H1 (cell line): ENCODE measurements around the gene MECR. TPM values are rescaled to one million over a fixed set of nuclear protein-coding genes. Genes with fewer than 3 reads are reported as not detected.

Experiments used
- CTCF ChIA-PET: fragments of 300-600 bp; sonication (Branson Sonifier 250); formaldehyde crosslinking; loops from one replicate; lab custom pipeline; 2021; ENCODE audit not compliant: partially characterized antibody; lab: Charles Lee
- POLR2A ChIA-PET: fragments of 300-600 bp; sonication (Branson Sonifier 250); formaldehyde crosslinking; loops from one replicate; lab custom pipeline; 2021; ENCODE audit warnings: inconsistent platforms; ENCODE audit not compliant: partially characterized antibody; lab: Charles Lee
- DNase-seq, 2 experiments: peaks; one replicate each; pipeline versions ENCODE4 v3.0.0 to v3.0.0-alpha.2; 2010 to 2022; ENCODE audit warnings: low spot score in 2 of 2, low read depth in 1 of 2, mixed read lengths in 1 of 2
- FAIRE-seq: peaks from 2 replicates; lab custom pipeline; 2011; peaks lifted over from hg19 to GRCh38; lab: Jason Lieb, UNC
- H2AFZ ChIP-seq: 2 replicates; pipeline ENCODE4 v1.8.1; 2012; ENCODE audit warnings: low read length, inconsistent platforms
- H2AK5ac ChIP-seq: 2 replicates; pipeline ENCODE4 v1.6.1; 2013; ENCODE audit warnings: low read depth, low read length
- H2BK120ac ChIP-seq: replicated peaks from 2 replicates; pipeline ENCODE3; 2013; ENCODE audit warnings: low read depth, low read length, inconsistent platforms
- H2BK12ac ChIP-seq: 2 replicates; pipeline ENCODE4 v1.6.1; 2013; ENCODE audit warnings: low read depth, low read length
- H2BK15ac ChIP-seq: 2 replicates; pipeline ENCODE4 v1.6.1; 2013; ENCODE audit warnings: low read length
- H2BK20ac ChIP-seq: 2 replicates; pipeline ENCODE4 v1.6.1; 2013; ENCODE audit warnings: low read length
- H2BK5ac ChIP-seq: 2 replicates; pipeline ENCODE4 v1.6.1; 2013; ENCODE audit warnings: low read depth, low read length
- H3K14ac ChIP-seq: 2 replicates; pipeline ENCODE4 v1.6.1; 2013; ENCODE audit warnings: inconsistent platforms; ENCODE audit not compliant: insufficient read length
- H3K18ac ChIP-seq: 2 replicates; pipeline ENCODE4 v1.6.1; 2013; ENCODE audit warnings: low read length; ENCODE audit errors: extremely low read depth
- H3K23ac ChIP-seq: 2 replicates; pipeline ENCODE4 v1.6.1; 2013; ENCODE audit warnings: inconsistent platforms; ENCODE audit not compliant: insufficient read length
- H3K23me2 ChIP-seq: 2 replicates; pipeline ENCODE4 v1.6.1; 2013; ENCODE audit warnings: low read depth, low read length
- H3K27ac ChIP-seq: 2 replicates; pipeline ENCODE4 v1.6.1; 2011; ENCODE audit warnings: low read depth, low read length, inconsistent platforms
- H3K27me3 ChIP-seq, 4 experiments: replicated peaks in 1 of 4; 1 replicate in 1 of 4; 2 replicates in 3 of 4; pipeline versions ENCODE4 v1.6.1 to v1.8.1; 2011 to 2013; ENCODE audit warnings: low read length in 3 of 4, mild to moderate bottlenecking in 3 of 4, inconsistent platforms in 2 of 4, mixed read lengths in 2 of 4, moderate library complexity in 1 of 4; ENCODE audit not compliant: control insufficient read depth in 3 of 4, insufficient read depth in 3 of 4; ENCODE audit errors: extremely low read depth in 1 of 4
- H3K36me3 ChIP-seq, 4 experiments: 2 replicates each; pipeline versions ENCODE4 v1.6.1 to v1.8.1; 2011 to 2013; ENCODE audit warnings: mild to moderate bottlenecking in 4 of 4, low read length in 3 of 4, moderate library complexity in 2 of 4, control low read depth in 1 of 4, inconsistent platforms in 1 of 4; ENCODE audit not compliant: insufficient read depth in 4 of 4, control insufficient read depth in 2 of 4
- H3K4ac ChIP-seq: replicated peaks from 2 replicates; pipeline ENCODE3; 2013; ENCODE audit warnings: low read length, low read depth, mixed read lengths, inconsistent platforms; ENCODE audit not compliant: insufficient read length
- H3K4me1 ChIP-seq, 4 experiments: replicated peaks in 1 of 4; 1 replicate in 1 of 4; 2 replicates in 3 of 4; pipeline versions ENCODE4 v1.6.1 to v1.8.1; 2011 to 2013; ENCODE audit warnings: low read length in 3 of 4, inconsistent platforms in 2 of 4, mixed read lengths in 1 of 4; ENCODE audit not compliant: insufficient read depth in 4 of 4, control insufficient read depth in 3 of 4
- H3K4me2 ChIP-seq, 2 experiments: 2 replicates each; pipeline versions ENCODE4 v1.6.1 to v1.8.1; 2011 to 2013; ENCODE audit warnings: low read depth in 2 of 2, low read length in 2 of 2, control low read depth in 1 of 2, inconsistent platforms in 1 of 2, mild to moderate bottlenecking in 1 of 2; ENCODE audit not compliant: insufficient read depth in 1 of 2
- H3K4me3 ChIP-seq, 4 experiments: fragments of 200-600, 300-600 bp in 1 of 4; sonication (generic), shearing (Covaris generic), sonication (Bioruptor Twin) in 1 of 4; 2 replicates each; pipeline versions ENCODE4 v1.5.1 to v1.8.1; 2011 to 2016; ENCODE audit warnings: low read length in 4 of 4, low read depth in 3 of 4, control low read depth in 2 of 4, inconsistent platforms in 2 of 4, mild to moderate bottlenecking in 2 of 4, mixed read lengths in 1 of 4, moderate library complexity in 1 of 4; ENCODE audit not compliant: insufficient read depth in 2 of 4; ENCODE audit errors: extremely low read depth in 1 of 4
- H3K56ac ChIP-seq: replicated peaks from 2 replicates; pipeline ENCODE3; 2013; ENCODE audit warnings: low read depth, mild to moderate bottlenecking, mixed read lengths, low read length, inconsistent platforms; ENCODE audit not compliant: insufficient read length
- H3K79me1 ChIP-seq: 2 replicates; pipeline ENCODE4 v1.6.1; 2013; ENCODE audit warnings: low read depth, low read length, control low read depth
- H3K79me2 ChIP-seq, 2 experiments: 2 replicates each; pipeline versions ENCODE4 v1.6.1 to v1.8.1; 2012 to 2013; ENCODE audit warnings: low read length in 2 of 2, mild to moderate bottlenecking in 2 of 2, inconsistent platforms in 1 of 2; ENCODE audit not compliant: insufficient read depth in 2 of 2, control insufficient read depth in 1 of 2
- H3K9ac ChIP-seq, 4 experiments: replicated peaks in 1 of 4; 1 replicate in 1 of 4; 2 replicates in 3 of 4; pipeline versions ENCODE4 v1.6.1 to v1.8.1; 2011 to 2013; ENCODE audit warnings: low read depth in 3 of 4, low read length in 3 of 4, control low read depth in 2 of 4, mild to moderate bottlenecking in 2 of 4, moderate library complexity in 2 of 4, inconsistent platforms in 1 of 4; ENCODE audit errors: extremely low read depth in 1 of 4
- H3K9me3 ChIP-seq, 2 experiments: 2 replicates each; pipeline versions ENCODE4 v1.6.1 to v1.8.1; 2012 to 2013; ENCODE audit warnings: mild to moderate bottlenecking in 2 of 2, moderate library complexity in 2 of 2, control low read depth in 1 of 2, inconsistent platforms in 1 of 2, low read depth in 1 of 2, low read length in 1 of 2, mixed read lengths in 1 of 2; ENCODE audit not compliant: insufficient read depth in 2 of 2
- H4K20me1 ChIP-seq, 2 experiments: replicated peaks in 1 of 2; 2 replicates each; pipeline versions ENCODE3 to v1.8.1; 2011 to 2013; ENCODE audit warnings: inconsistent platforms in 2 of 2, low read length in 2 of 2, mild to moderate bottlenecking in 1 of 2; ENCODE audit not compliant: insufficient read depth in 2 of 2, control insufficient read depth in 1 of 2
- H4K5ac ChIP-seq: 2 replicates; pipeline ENCODE4 v1.6.1; 2013; ENCODE audit warnings: low read length, low read depth, mixed read lengths, inconsistent platforms; ENCODE audit not compliant: insufficient read length
- H4K8ac ChIP-seq: 2 replicates; pipeline ENCODE4 v1.8.0; 2013; ENCODE audit warnings: mild to moderate bottlenecking, moderate library complexity, low read length, inconsistent platforms; ENCODE audit not compliant: insufficient read depth; ENCODE audit errors: extremely low read depth
- H4K91ac ChIP-seq: replicated peaks from 2 replicates; pipeline ENCODE3; 2013; ENCODE audit warnings: low read length, mixed read lengths, inconsistent platforms; ENCODE audit not compliant: insufficient read length
- CREB1 ChIP-seq: IDR thresholded peaks from 2 replicates; pipeline ENCODE4 v1.6.1; 2012; ENCODE audit warnings: inconsistent platforms
- HDAC6 ChIP-seq: IDR thresholded peaks from one replicate; pipeline ENCODE4 v1.7.1; 2012; ENCODE audit warnings: low read depth, mild to moderate bottlenecking, inconsistent platforms, low read length, moderate library complexity
- JUN ChIP-seq: IDR thresholded peaks from 2 replicates; pipeline ENCODE4 v1.6.1; 2011; ENCODE audit warnings: low read depth, mild to moderate bottlenecking, improper control_type of control experiment, low read length
- KDM5A ChIP-seq: fragments of 200-600 bp; IDR thresholded peaks from 2 replicates; pipeline ENCODE4 v1.7.1; 2012; ENCODE audit warnings: mild to moderate bottlenecking, low read length, inconsistent platforms, mixed read lengths
- RAD21 ChIP-seq, 2 experiments: IDR thresholded peaks in 1 of 2; conservative IDR thresholded peaks in 1 of 2; 2 replicates each; pipeline ENCODE4 v1.6.1; 2011; ENCODE audit warnings: low read depth in 2 of 2, low read length in 2 of 2, improper control_type of control experiment in 1 of 2, inconsistent platforms in 1 of 2, mild to moderate bottlenecking in 1 of 2, moderate library complexity in 1 of 2
- RFX5 ChIP-seq: IDR thresholded peaks from 2 replicates; pipeline ENCODE4 v1.6.1; 2011; ENCODE audit warnings: low read depth, low read length, improper control_type of control experiment, borderline replicate concordance
- SAP30 ChIP-seq: fragments of 300-600 bp; sonication (generic); IDR thresholded peaks from 2 replicates; pipeline ENCODE4 v1.7.1; 2012; ENCODE audit warnings: low read length, moderate library complexity, mild to moderate bottlenecking, inconsistent platforms; ENCODE audit not compliant: insufficient read depth, insufficient replicate concordance
- WGBS, 2 experiments: shearing (Covaris generic) in 1 of 2; methylation state at CpG; one replicate each; pipeline versions ENCODE4 v1.1.6 to v1.1.7; 2013 to 2015; ENCODE audit warnings: low lambda C conversion rate in 2 of 2, mixed read lengths in 2 of 2, inconsistent platforms in 1 of 2, low coverage in 1 of 2, missing lambda C conversion rate in 1 of 2; ENCODE audit not compliant: insufficient replicate concordance in 2 of 2, insufficient coverage in 1 of 2, insufficient read length in 1 of 2; ENCODE audit errors: extremely low coverage in 1 of 2, missing lambda C conversion rate in 1 of 2; 5-methylcytosine and 5-hydroxymethylcytosine counted together
- polyA plus RNA-seq, 7 experiments: library from polyadenylated mRNA; depleted of rRNA in 3 of 7; stranded (reverse) in 5 of 7; unstranded in 2 of 7; fragments of >200 nt in 5 of 7; fragments of 200-250 nt in 2 of 7; gene quantifications; 1 replicate in 5 of 7; 2 replicates in 1 of 7; 4 replicates in 1 of 7; pipeline versions ENCODE4 v1.2.1 to v1.2.3, GENCODE V29; 2011 to 2013; ENCODE audit warnings: missing spikeins in 2 of 7, mixed read lengths in 2 of 7
- total RNA-seq: library from RNA; stranded (reverse); fragmentation: NEBNext Ultra II Directional; extraction: Animal tissue kit (Norgen Biotek cat#: 25700); gene quantifications from 2 replicates; pipeline ENCODE4 v1.2.1, GENCODE V29; 2021
- TF ChIP-seq, protein P1 (sequence below): IDR thresholded peaks from 2 replicates; pipeline ENCODE4 v1.6.1; 2012; ENCODE audit warnings: inconsistent platforms

Gene MECR
- total and polyA plus RNA-seq, 2 of the 8 experiments (the other 6 are each of a cell fraction or from before 2014, with no cell fraction given) = 24.2 to 24.4 TPM

DNA sequence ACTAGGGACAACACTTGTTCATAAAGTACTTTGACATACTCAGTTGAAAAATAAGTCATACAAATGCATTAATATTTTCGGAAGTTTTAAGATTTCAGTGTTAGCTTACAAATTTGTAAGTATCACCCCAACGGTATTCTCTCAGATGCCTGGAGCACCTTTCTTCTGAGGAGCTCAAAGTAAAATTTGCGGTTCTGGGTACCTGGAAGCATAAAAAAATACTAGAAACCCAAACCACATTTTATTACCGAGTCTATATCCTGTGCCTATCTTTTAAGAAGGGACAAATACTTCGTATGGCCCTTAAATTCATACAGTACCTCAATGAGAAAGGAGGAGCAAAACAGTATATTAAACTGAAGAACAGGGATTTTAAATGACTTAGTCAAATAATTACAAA lies 59.2 kb downstream of the MECR start:
- Histone ChIP-seq H2BK120ac (no peak overlapping the region), H3K4me3 (no peak overlapping the region), H3K14ac (no peak overlapping the region), H3K56ac (no peak overlapping the region), H2AFZ (no peak overlapping the region), H2BK12ac (no peak overlapping the region), H4K5ac (no peak overlapping the region), H4K20me1 (peaks cover 11 to 16% of the 10 kb centered on the region in 2 experiments), H3K23me2 (no peaks in the 10 kb centered on the region), H3K4ac (no peak overlapping the region), H3K79me2 (peaks cover 20 to 91% of the 10 kb centered on the region in 2 experiments), H3K9me3 (no peaks in the 10 kb centered on the region), H3K9ac (no peak overlapping the region), H3K27me3 (no peaks in the 10 kb centered on the region), H3K18ac (no peak overlapping the region), H3K27ac (no peak overlapping the region), H3K79me1 (no peaks in the 10 kb centered on the region), H3K36me3 (peaks cover 0 to 7% (median 0%) of the 10 kb centered on the region in 4 experiments; a peak in 2 of 8 replicates), H2BK5ac (no peak overlapping the region), H2AK5ac (no peak overlapping the region), H2BK20ac (no peak overlapping the region), H3K4me2 (no peak overlapping the region), H4K91ac (no peak overlapping the region), H3K4me1 (peaks cover under 1 to 5% (median 2%) of the 10 kb centered on the region in 4 experiments; a peak in 4 of 7 replicates), H2BK15ac (no peak overlapping the region), H3K23ac (no peak overlapping the region), H4K8ac (no peak overlapping the region)
- WGBS, 2 experiments = 87% methylated on average over 5 of the region's 5 CpGs; no CpG with 5 or more reads in 1 of the 2 experiments
- no peak for TF ChIP-seq SAP30
- TF ChIP-seq, protein P1, sequence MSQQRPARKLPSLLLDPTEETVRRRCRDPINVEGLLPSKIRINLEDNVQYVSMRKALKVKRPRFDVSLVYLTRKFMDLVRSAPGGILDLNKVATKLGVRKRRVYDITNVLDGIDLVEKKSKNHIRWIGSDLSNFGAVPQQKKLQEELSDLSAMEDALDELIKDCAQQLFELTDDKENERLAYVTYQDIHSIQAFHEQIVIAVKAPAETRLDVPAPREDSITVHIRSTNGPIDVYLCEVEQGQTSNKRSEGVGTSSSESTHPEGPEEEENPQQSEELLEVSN = no peak
- TF ChIP-seq RFX5 = no peak
- no peak for TF ChIP-seq KDM5A
- TF ChIP-seq JUN = no peak
- TF ChIP-seq CREB1 = no peak
- TF ChIP-seq RAD21 (IDR thresholded peaks at IDR 0.05 in 1 of 2, conservative IDR thresholded peaks at IDR 0.05 in 1 of 2; ENCODE audit: low read depth in 2 of 2, low read length in 2 of 2) = no peak
- no peak for TF ChIP-seq HDAC6
- no peak for DNase-seq
- POLR2A ChIA-PET = interaction anchor here (0.6 to 9.0 kb wide), 7 partner anchors 9 to 31 kb away, joined by 3 to 105 read pairs (median 4); partner anchors contain the start of gene SRSF4
- CTCF ChIA-PET = interaction anchor here (0.6 to 2.2 kb wide), 7 partner anchors 9 to 288 kb away, joined by 3 to 12 read pairs (median 4); partner anchors contain the start of gene SRSF4
- no peak for FAIRE-seq
